SK-N-SH (cell line): ENCODE data around the gene BLOC1S6. TPM values are rescaled to one million over a fixed set of nuclear protein-coding genes. Genes with fewer than 3 reads are reported as not detected.

Source experiments
- CTCF ChIA-PET: fragments of 300-600, 350-600 bp; formaldehyde crosslinking; extraction: SDS; loops from one replicate; lab custom pipeline; 2021; lab: Yijun Ruan, JAX
- POLR2A ChIA-PET: fragments of 350-600 bp; sonication (Branson Sonifier 250); formaldehyde crosslinking; extraction: SDS; loops from one replicate; lab custom pipeline; 2020; ENCODE audit warnings: antibody characterized with exemption, inconsistent platforms; lab: Yijun Ruan, JAX
- DNase-seq: peaks from one replicate; pipeline ENCODE4 v3.0.0; 2012
- H2AFZ ChIP-seq: fragments of 200-600 bp; sonication (generic); 2 replicates; pipeline ENCODE4 v1.8.1; 2016; ENCODE audit warnings: antibody characterized with exemption, mild to moderate bottlenecking, low read depth
- H3F3A ChIP-seq: fragments of 200-600 bp; sonication (generic); replicated peaks from 2 replicates; pipeline ENCODE3; 2016; ENCODE audit warnings: antibody characterized with exemption, mild to moderate bottlenecking; ENCODE audit not compliant: insufficient read depth
- H3K27ac ChIP-seq, 2 experiments: fragments of 200-500 bp in 1 of 2; fragments of 200-600 bp in 1 of 2; sonication (Bioruptor generic) in 1 of 2; sonication (generic), shearing (Covaris generic) in 1 of 2; 2 replicates each; pipeline versions ENCODE4 v1.5.1 to v1.6.1; 2014 to 2016; ENCODE audit warnings: low read depth in 2 of 2, inconsistent platforms in 1 of 2, low read length in 1 of 2, mild to moderate bottlenecking in 1 of 2, mixed read lengths in 1 of 2
- H3K27me3 ChIP-seq: fragments of 200-600 bp; sonication (generic), shearing (Covaris generic); 2 replicates; pipeline ENCODE4 v1.6.1; 2016; ENCODE audit warnings: mixed run types; ENCODE audit not compliant: insufficient read depth
- H3K36me3 ChIP-seq, 2 experiments: fragments of 200-500 bp in 1 of 2; fragments of 200-600 bp in 1 of 2; sonication (Bioruptor generic) in 1 of 2; sonication (generic) in 1 of 2; replicated peaks in 1 of 2; 2 replicates each; pipeline versions ENCODE3 to v1.5.1; 2014 to 2016; ENCODE audit warnings: low read length in 1 of 2, mild to moderate bottlenecking in 1 of 2; ENCODE audit not compliant: insufficient read depth in 2 of 2, control insufficient read depth in 1 of 2
- H3K4me1 ChIP-seq, 2 experiments: fragments of 200-500 bp in 1 of 2; fragments of 200-600 bp in 1 of 2; sonication (Bioruptor generic) in 1 of 2; sonication (generic), shearing (Covaris generic) in 1 of 2; 2 replicates each; pipeline versions ENCODE4 v1.5.1 to v1.6.1; 2014 to 2016; ENCODE audit warnings: low read depth in 1 of 2, low read length in 1 of 2, mixed run types in 1 of 2; ENCODE audit not compliant: insufficient read depth in 2 of 2, control insufficient read depth in 1 of 2
- H3K4me2 ChIP-seq: fragments of 200-600 bp; sonication (generic), shearing (Covaris generic); 2 replicates; pipeline ENCODE4 v1.6.1; 2017; ENCODE audit warnings: mixed run types
- H3K4me3 ChIP-seq, 2 experiments: fragments of 200-500 bp in 1 of 2; fragments of 200-600 bp in 1 of 2; sonication (Bioruptor generic) in 1 of 2; sonication (generic), shearing (Covaris generic) in 1 of 2; 2 replicates each; pipeline versions ENCODE4 v1.5.1 to v1.8.1; 2014 to 2016; ENCODE audit warnings: low read depth in 2 of 2, inconsistent platforms in 1 of 2, low read length in 1 of 2, mild to moderate bottlenecking in 1 of 2, mixed read lengths in 1 of 2, moderate library complexity in 1 of 2
- H3K79me2 ChIP-seq: fragments of 200-600 bp; sonication (generic); 2 replicates; pipeline ENCODE4 v1.8.1; 2017; ENCODE audit warnings: mild to moderate bottlenecking; ENCODE audit not compliant: insufficient read depth
- H3K9ac ChIP-seq: fragments of 200-600 bp; sonication (generic); 2 replicates; pipeline ENCODE4 v1.6.1; 2017; ENCODE audit warnings: mixed run types
- H3K9me2 ChIP-seq: fragments of 200-600 bp; sonication (generic); 2 replicates; pipeline ENCODE4 v1.6.1; 2017; ENCODE audit warnings: mixed run types
- H3K9me3 ChIP-seq: fragments of 200-600 bp; sonication (generic); 2 replicates; pipeline ENCODE4 v1.6.1; 2017; ENCODE audit warnings: mixed run types, mild to moderate bottlenecking, moderate library complexity
- H4K20me1 ChIP-seq: fragments of 200-600 bp; sonication (generic); 2 replicates; pipeline ENCODE4 v1.6.1; 2017; ENCODE audit warnings: mild to moderate bottlenecking, mixed run types; ENCODE audit not compliant: insufficient read depth
- CHD2 ChIP-seq: fragments of 150-350 bp; IDR thresholded peaks from 2 replicates; pipeline ENCODE4 v1.6.1; 2018; ENCODE audit warnings: low read length; ENCODE audit not compliant: partially characterized antibody
- CTCF ChIP-seq: fragments of 200-600 bp; sonication (generic); IDR thresholded peaks from 2 replicates; pipeline ENCODE4 v1.6.1; 2017; ENCODE audit warnings: antibody characterized with exemption, mild to moderate bottlenecking, moderate library complexity
- ELF1 ChIP-seq: IDR thresholded peaks from 2 replicates; pipeline ENCODE4 v1.4.0; 2012
- EP300 ChIP-seq, 2 experiments: IDR thresholded peaks; 2 replicates each; pipeline versions ENCODE4 v1.4.0 to v1.6.1; 2012; ENCODE audit warnings: borderline replicate concordance in 1 of 2, low read depth in 1 of 2, low read length in 1 of 2
- FOSL2 ChIP-seq: IDR thresholded peaks from 2 replicates; pipeline ENCODE4 v1.4.0; 2012; ENCODE audit warnings: low read depth, mild to moderate bottlenecking, moderate library complexity, borderline replicate concordance
- FOXJ3 ChIP-seq: sonication (generic); formaldehyde crosslinking; IDR thresholded peaks from 2 replicates; pipeline ENCODE4 v1.5.1; 2020; ENCODE audit warnings: mild to moderate bottlenecking, missing genetic modification reagents
- GATA2 ChIP-seq: sonication (generic); formaldehyde crosslinking; IDR thresholded peaks from 2 replicates; pipeline ENCODE4 v1.5.0; 2020; ENCODE audit warnings: mild to moderate bottlenecking, missing genetic modification reagents
- IRF3 ChIP-seq: fragments of 150-350 bp; IDR thresholded peaks from 2 replicates; pipeline ENCODE4 v1.6.1; 2016; ENCODE audit warnings: mild to moderate bottlenecking, low read depth, low read length
- JUND ChIP-seq: IDR thresholded peaks from 2 replicates; pipeline ENCODE4 v1.4.0; 2012
- MAX ChIP-seq: IDR thresholded peaks from 2 replicates; pipeline ENCODE4 v1.4.0; 2012; ENCODE audit warnings: low read depth
- MXI1 ChIP-seq: IDR thresholded peaks from 2 replicates; pipeline ENCODE4 v1.6.1; 2012; ENCODE audit warnings: mild to moderate bottlenecking, low read depth, low read length, improper control_type of control experiment
- NRF1 ChIP-seq: IDR thresholded peaks from 2 replicates; pipeline ENCODE4 v1.6.1; 2012; ENCODE audit warnings: low read depth, mild to moderate bottlenecking, low read length
- POLR2AphosphoS5 ChIP-seq: IDR thresholded peaks from 2 replicates; pipeline ENCODE4 v1.6.1; 2012; ENCODE audit warnings: low read depth, low read length
- RAD21 ChIP-seq: IDR thresholded peaks from 2 replicates; pipeline ENCODE4 v1.6.1; 2012; ENCODE audit warnings: mild to moderate bottlenecking, low read length
- RCOR1 ChIP-seq: fragments of 150-350 bp; IDR thresholded peaks from 2 replicates; pipeline ENCODE4 v1.6.1; 2017; ENCODE audit warnings: antibody characterized with exemption, low read length
- REST ChIP-seq: IDR thresholded peaks from 2 replicates; pipeline ENCODE4 v1.6.1; 2012; ENCODE audit warnings: mild to moderate bottlenecking, low read depth, low read length, moderate library complexity
- RFX5 ChIP-seq: IDR thresholded peaks from 2 replicates; pipeline ENCODE4 v1.6.1; 2012; ENCODE audit warnings: mild to moderate bottlenecking, improper control_type of control experiment, low read length
- RXRA ChIP-seq: IDR thresholded peaks from 2 replicates; pipeline ENCODE4 v1.4.0; 2012; ENCODE audit warnings: low read depth, mild to moderate bottlenecking, borderline replicate concordance
- SMC3 ChIP-seq: IDR thresholded peaks from 2 replicates; pipeline ENCODE4 v1.6.1; 2012; ENCODE audit warnings: low read depth, low read length, improper control_type of control experiment
- TAF1 ChIP-seq: IDR thresholded peaks from 2 replicates; pipeline ENCODE4 v1.6.1; 2012; ENCODE audit warnings: low read depth, mild to moderate bottlenecking, low read length, moderate library complexity, borderline replicate concordance
- TEAD4 ChIP-seq: IDR thresholded peaks from 2 replicates; pipeline ENCODE4 v1.4.0; 2012; ENCODE audit warnings: mild to moderate bottlenecking, borderline replicate concordance; ENCODE audit not compliant: insufficient read depth
- WGBS: methylation state at CpG from one replicate; pipeline ENCODE4 v1.1.6; 2017; ENCODE audit warnings: low lambda C conversion rate; 5-methylcytosine and 5-hydroxymethylcytosine counted together
- polyA plus RNA-seq, 3 experiments: library from polyadenylated mRNA; depleted of rRNA; stranded (reverse); fragments of >200 nt; gene quantifications; 2 replicates each; pipeline ENCODE4 v1.2.3, GENCODE V29; 2012
- TF ChIP-seq, protein P1 (sequence below): IDR thresholded peaks from 2 replicates; pipeline ENCODE4; 2012

BLOC1S6 gene
- polyA plus RNA-seq, 1 of the 3 experiments (the other 2 are of a cell fraction), result 11.3 TPM

DNA sequence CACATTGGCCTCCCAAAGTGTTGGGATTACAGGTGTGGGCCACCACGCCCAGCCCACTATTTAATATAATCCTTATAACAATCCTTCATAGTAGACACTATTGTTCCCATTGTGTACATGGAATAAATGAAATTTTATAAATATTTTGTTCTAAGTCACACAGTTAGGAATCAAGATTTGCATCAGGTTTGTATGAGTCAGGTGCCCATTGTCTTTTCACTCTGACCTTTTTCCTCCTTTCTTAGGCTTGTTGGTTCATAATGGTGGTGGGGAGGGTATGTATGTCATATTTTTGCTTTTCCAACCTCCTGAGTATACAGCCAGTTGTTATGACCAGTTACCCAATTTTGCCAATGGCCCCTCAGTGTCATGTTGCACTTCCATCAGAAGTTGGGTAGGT lies 46.6 kb upstream of the BLOC1S6 start:
- WGBS, result 68% methylated on average over 1 of the region's 1 CpG
- Histone ChIP-seq H3K9me3 (no peaks in the 10 kb centered on the region), H3K36me3 (no peaks in the 10 kb centered on the region), H2AFZ (no peak overlapping the region), H3K9ac (no peak overlapping the region), H3K4me3 (no peak overlapping the region), H3K27ac (no peak overlapping the region), H3K79me2 (no peaks in the 10 kb centered on the region), H3K4me2 (no peak overlapping the region), H3K27me3 (no peaks in the 10 kb centered on the region), H3F3A (peaks cover 6% of the 10 kb centered on the region), H4K20me1 (no peaks in the 10 kb centered on the region), H3K9me2 (no peaks in the 10 kb centered on the region), H3K4me1 (no peaks in the 10 kb centered on the region)
- TF ChIP-seq TEAD4 (no peak), FOXJ3 (CRISPR knock-in tag) (no peak), GATA2 (no peak), SMC3 (no peak), MXI1 (no peak), RAD21 (no peak), ELF1 (no peak), TAF1 (no peak)
- ChIA-PET POLR2A (no interaction called here), CTCF (interaction anchor here (1.3 kb wide), 1 partner anchor 74 kb away, joined by 6 read pairs; no protein-coding TSS in a partner anchor)
- DNase-seq, result no peak

DNA sequence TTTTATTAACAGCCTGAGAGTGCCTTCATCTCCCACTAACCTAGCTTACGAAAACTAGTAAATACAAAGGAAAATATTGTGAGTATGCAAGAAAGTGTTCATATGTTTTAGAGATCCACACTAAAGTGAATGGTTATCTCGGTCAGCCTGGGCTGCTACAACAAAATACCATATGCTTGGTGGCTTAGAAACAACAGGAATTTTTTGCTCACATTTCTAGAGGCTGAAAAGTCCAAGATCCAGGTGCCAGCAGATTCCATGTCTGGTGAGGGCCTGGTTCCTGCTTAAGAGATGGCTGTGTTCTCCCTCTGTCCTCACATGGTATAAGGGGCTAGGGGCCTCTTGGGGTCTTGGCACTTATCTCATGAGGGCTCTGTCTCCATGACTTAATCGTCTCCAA lies 44.1 kb upstream of the BLOC1S6 start:
- Histone ChIP-seq H3K9me3 (no peaks in the 10 kb centered on the region), H3K79me2 (no peaks in the 10 kb centered on the region), H3K9me2 (no peaks in the 10 kb centered on the region), H3K27ac (no peak overlapping the region), H3K4me3 (no peak overlapping the region), H3F3A (peaks cover 6% of the 10 kb centered on the region), H3K27me3 (no peaks in the 10 kb centered on the region), H2AFZ (no peak overlapping the region), H3K4me1 (no peaks in the 10 kb centered on the region), H4K20me1 (no peaks in the 10 kb centered on the region), H3K9ac (no peak overlapping the region), H3K4me2 (no peak overlapping the region), H3K36me3 (no peaks in the 10 kb centered on the region)
- no peak for DNase-seq
- CTCF ChIA-PET, result no interaction called here
- 68% methylated on average over 3 of the region's 3 CpGs for WGBS
- POLR2A ChIA-PET, result no interaction called here
- TF ChIP-seq RCOR1 (no peak), SMC3 (no peak), MXI1 (no peak), FOSL2 (no peak), JUND (no peak), IRF3 (no peak), EP300 (IDR thresholded peaks at IDR 0.05; ENCODE audit: borderline replicate concordance in 1 of 2, low read depth in 1 of 2, low read length in 1 of 2) (no peak), NRF1 (no peak), RXRA (no peak), MAX (no peak), CHD2 (no peak), REST (no peak), ELF1 (no peak), POLR2AphosphoS5 (no peak), RFX5 (no peak), GATA2 (no peak), CTCF (no peak)
- TF ChIP-seq, protein P1, sequence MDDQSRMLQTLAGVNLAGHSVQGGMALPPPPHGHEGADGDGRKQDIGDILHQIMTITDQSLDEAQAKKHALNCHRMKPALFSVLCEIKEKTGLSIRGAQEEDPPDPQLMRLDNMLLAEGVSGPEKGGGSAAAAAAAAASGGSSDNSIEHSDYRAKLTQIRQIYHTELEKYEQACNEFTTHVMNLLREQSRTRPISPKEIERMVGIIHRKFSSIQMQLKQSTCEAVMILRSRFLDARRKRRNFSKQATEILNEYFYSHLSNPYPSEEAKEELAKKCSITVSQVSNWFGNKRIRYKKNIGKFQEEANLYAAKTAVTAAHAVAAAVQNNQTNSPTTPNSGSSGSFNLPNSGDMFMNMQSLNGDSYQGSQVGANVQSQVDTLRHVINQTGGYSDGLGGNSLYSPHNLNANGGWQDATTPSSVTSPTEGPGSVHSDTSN, result no peak
